SU-DHL-6 (cell line): ENCODE data around the gene ADD1.
"Not testable (repeated sequence)": the region's sequence is repeated elsewhere in the genome, so short reads cannot be mapped to it uniquely, and the experiment has no call there.

Source experiments
- H2AFZ ChIP-seq: fragments of 200-600 bp; sonication (generic); 2 replicates; pipeline ENCODE4 v1.6.1; 2014; ENCODE audit warnings: low read depth, mild to moderate bottlenecking, moderate library complexity, mixed read lengths, antibody characterized with exemption, low read length; ENCODE audit not compliant: severe bottlenecking
- H3F3A ChIP-seq: fragments of 200-600 bp; shearing (Covaris generic); 2 replicates; pipeline ENCODE4 v1.6.0; 2016; ENCODE audit warnings: antibody characterized with exemption, mild to moderate bottlenecking; ENCODE audit not compliant: insufficient read depth
- H3K27ac ChIP-seq: fragments of 200-600 bp; sonication (generic); 2 replicates; pipeline ENCODE4 v1.5.1; 2016; ENCODE audit warnings: low read depth, mild to moderate bottlenecking, low read length, moderate library complexity, mixed read lengths
- H3K27me3 ChIP-seq: fragments of 200-600 bp; sonication (generic), shearing (Covaris generic); 2 replicates; pipeline ENCODE4 v1.6.0; 2014; ENCODE audit warnings: mild to moderate bottlenecking, low read length
- H3K36me3 ChIP-seq: fragments of 200-600 bp; sonication (generic); 2 replicates; pipeline ENCODE4 v1.6.1; 2014; ENCODE audit warnings: mild to moderate bottlenecking, low read length, mixed read lengths
- H3K4me2 ChIP-seq: fragments of 300-600, 200-600 bp; shearing (Covaris generic), sonication (generic); 2 replicates; pipeline ENCODE4 v1.6.0; 2014; ENCODE audit warnings: low read length, low read depth, mild to moderate bottlenecking; ENCODE audit not compliant: poor library complexity, severe bottlenecking
- H3K4me3 ChIP-seq: fragments of 200-600 bp; sonication (generic); 2 replicates; pipeline ENCODE4 v1.5.1; 2014; ENCODE audit warnings: antibody characterized with exemption, low read length, mild to moderate bottlenecking, mixed read lengths; ENCODE audit not compliant: insufficient read depth, poor library complexity, severe bottlenecking
- H3K79me2 ChIP-seq: fragments of 200-600 bp; sonication (generic); 2 replicates; pipeline ENCODE4 v1.6.1; 2014; ENCODE audit warnings: mild to moderate bottlenecking, low read length, moderate library complexity; ENCODE audit not compliant: insufficient read depth
- H3K9ac ChIP-seq: fragments of 200-600 bp; sonication (generic); 2 replicates; pipeline ENCODE4 v1.7.0; 2014; ENCODE audit warnings: mild to moderate bottlenecking, low read length
- H3K9me2 ChIP-seq: fragments of 200-600 bp; sonication (generic); replicated peaks from 2 replicates; pipeline ENCODE4 v1.6.1; 2014; ENCODE audit warnings: low read length; ENCODE audit not compliant: insufficient read depth
- H3K9me3 ChIP-seq: fragments of 200-600 bp; sonication (generic); 2 replicates; pipeline ENCODE4 v1.6.1; 2014; ENCODE audit warnings: low read length, mixed read lengths; ENCODE audit not compliant: insufficient read depth
- H4K20me1 ChIP-seq: fragments of 200-600 bp; sonication (generic); 2 replicates; pipeline ENCODE4 v1.6.1; 2014; ENCODE audit warnings: low read depth, mild to moderate bottlenecking, antibody characterized with exemption, low read length, moderate library complexity, mixed read lengths
- EZH2phosphoT487 ChIP-seq: fragments of 200-600 bp; sonication (generic), shearing (Covaris generic); conservative IDR thresholded peaks from 2 replicates; pipeline ENCODE4 v1.6.1; 2018; ENCODE audit warnings: mild to moderate bottlenecking, antibody characterized with exemption, low read length, moderate library complexity, mixed read lengths
- TF ChIP-seq, protein P1 (sequence below): fragments of 200-600 bp; sonication (generic); IDR thresholded peaks from one replicate; pipeline ENCODE4 v1.5.1; 2017; ENCODE audit warnings: antibody characterized with exemption, mild to moderate bottlenecking, low read length, moderate library complexity; ENCODE audit not compliant: insufficient read depth, poor library complexity, severe bottlenecking

ADD1 gene

DNA sequence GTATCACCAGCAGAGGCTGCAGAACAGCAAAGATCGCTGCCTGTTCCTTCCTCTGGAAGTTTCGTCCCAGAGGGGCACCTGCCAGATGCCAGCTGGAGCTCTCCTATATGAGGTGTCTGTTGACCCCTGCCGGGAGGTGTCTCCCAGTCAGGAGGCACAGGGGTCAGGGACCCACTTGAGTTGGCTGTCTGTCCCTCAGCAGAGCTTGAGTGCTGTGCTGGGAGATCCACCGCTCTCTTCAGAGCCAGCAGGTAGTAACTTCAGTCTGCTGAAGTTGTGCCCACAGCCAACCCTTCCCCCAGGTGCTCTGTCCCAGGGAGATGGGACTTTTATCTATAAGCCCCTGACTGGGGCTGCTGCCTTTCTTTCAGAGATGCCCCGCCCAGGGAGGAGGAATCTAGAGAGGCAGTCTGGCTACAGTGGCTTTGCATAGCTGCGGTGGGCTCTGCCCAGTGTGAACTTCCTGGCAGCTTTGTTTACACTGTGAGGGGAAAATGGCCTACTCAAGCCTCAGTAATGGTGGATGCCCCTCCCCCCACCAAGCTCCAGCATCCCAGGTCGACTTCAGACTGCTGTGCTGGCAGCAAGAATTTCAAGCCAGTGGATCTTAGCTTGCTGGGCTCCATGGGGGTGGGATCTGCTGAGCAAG, 78.9 kb downstream of the ADD1 start:
- H3K4me2 ChIP-seq, H3K27ac ChIP-seq, H3K9ac ChIP-seq, H3K27me3 ChIP-seq, H3K4me3 ChIP-seq, H4K20me1 ChIP-seq, H3K79me2 ChIP-seq, H3F3A ChIP-seq, H3K36me3 ChIP-seq, H3K9me2 ChIP-seq, H3K9me3 ChIP-seq, H2AFZ ChIP-seq: not testable (repeated sequence)

DNA sequence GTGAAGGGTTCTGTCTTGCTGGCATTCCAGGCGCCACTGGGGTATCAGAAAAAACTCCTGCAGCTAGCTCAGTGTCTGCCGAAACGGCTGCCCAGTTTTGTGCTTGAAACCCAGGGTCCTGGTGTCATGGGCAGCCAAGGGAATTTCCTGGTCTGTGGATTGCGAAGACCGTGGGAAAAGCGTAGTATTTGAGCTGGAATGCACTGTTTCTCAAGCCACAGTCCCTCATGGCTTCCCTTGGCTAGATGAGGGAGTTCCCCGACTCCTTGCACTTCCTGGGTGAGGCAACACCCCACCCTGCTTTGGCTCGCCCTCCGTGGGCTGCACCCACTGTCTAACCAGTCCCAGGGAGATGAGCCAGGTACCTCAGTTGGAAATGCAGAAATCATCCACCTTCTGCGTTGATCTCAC, 79.5 kb downstream of the ADD1 start:
- Histone ChIP-seq H3K27ac (no peak overlapping the region), H3K9ac (no peak overlapping the region), H3K79me2 (no peaks in the 10 kb centered on the region), H3K9me3 (no peaks in the 10 kb centered on the region), H3K36me3 (no peaks in the 10 kb centered on the region), H3K4me2 (no peak overlapping the region), H3K4me3 (no peak overlapping the region), H3F3A (no peaks in the 10 kb centered on the region), H2AFZ (no peak overlapping the region), H4K20me1 (no peaks in the 10 kb centered on the region), H3K27me3 (no peaks in the 10 kb centered on the region), H3K9me2 (no peaks in the 10 kb centered on the region)
- TF ChIP-seq EZH2phosphoT487 = no peak
- TF ChIP-seq, protein P1, sequence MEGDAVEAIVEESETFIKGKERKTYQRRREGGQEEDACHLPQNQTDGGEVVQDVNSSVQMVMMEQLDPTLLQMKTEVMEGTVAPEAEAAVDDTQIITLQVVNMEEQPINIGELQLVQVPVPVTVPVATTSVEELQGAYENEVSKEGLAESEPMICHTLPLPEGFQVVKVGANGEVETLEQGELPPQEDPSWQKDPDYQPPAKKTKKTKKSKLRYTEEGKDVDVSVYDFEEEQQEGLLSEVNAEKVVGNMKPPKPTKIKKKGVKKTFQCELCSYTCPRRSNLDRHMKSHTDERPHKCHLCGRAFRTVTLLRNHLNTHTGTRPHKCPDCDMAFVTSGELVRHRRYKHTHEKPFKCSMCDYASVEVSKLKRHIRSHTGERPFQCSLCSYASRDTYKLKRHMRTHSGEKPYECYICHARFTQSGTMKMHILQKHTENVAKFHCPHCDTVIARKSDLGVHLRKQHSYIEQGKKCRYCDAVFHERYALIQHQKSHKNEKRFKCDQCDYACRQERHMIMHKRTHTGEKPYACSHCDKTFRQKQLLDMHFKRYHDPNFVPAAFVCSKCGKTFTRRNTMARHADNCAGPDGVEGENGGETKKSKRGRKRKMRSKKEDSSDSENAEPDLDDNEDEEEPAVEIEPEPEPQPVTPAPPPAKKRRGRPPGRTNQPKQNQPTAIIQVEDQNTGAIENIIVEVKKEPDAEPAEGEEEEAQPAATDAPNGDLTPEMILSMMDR = no peak

GRCh38 chr4:2923668-2924173, 80.1 kb downstream of the ADD1 start:
- no peaks in the 10 kb centered on the region for H3K27me3 ChIP-seq
- H2AFZ ChIP-seq = no peak overlapping the region
- no peaks in the 10 kb centered on the region for H3F3A ChIP-seq
- H3K4me3 ChIP-seq = no peak overlapping the region
- H3K9me2 ChIP-seq = no peaks in the 10 kb centered on the region
- no peaks in the 10 kb centered on the region for H3K79me2 ChIP-seq
- no peaks in the 10 kb centered on the region for H4K20me1 ChIP-seq
- no peak overlapping the region for H3K27ac ChIP-seq
- no peak overlapping the region for H3K9ac ChIP-seq
- no peaks in the 10 kb centered on the region for H3K9me3 ChIP-seq
- H3K4me2 ChIP-seq = no peak overlapping the region
- H3K36me3 ChIP-seq = no peaks in the 10 kb centered on the region
- TF ChIP-seq, protein P1 = no peak
- TF ChIP-seq EZH2phosphoT487 = no peak

DNA sequence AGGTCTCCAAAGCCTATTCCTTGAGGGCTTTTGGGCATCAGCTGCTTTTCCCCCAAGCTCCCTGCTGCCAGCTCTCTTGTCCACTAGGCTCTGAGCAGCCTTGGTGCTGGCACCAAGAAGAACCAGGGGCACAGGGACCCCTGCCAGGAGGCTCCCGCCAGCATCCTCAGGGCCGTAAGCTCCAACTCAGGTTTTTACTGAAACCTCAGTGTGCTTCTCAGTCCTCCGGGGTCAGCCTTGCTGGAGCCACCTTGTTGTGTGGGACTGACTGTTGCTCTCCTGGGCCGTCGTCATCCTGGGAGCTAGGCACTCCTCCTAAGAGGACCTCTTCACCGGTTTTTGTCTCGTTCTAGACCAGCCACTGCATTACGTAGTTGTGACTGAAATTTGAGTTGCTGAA, 80.6 kb downstream of the ADD1 start:
- H3K9ac ChIP-seq = no peak overlapping the region
- TF ChIP-seq, protein P1 = no peak
- no peak for TF ChIP-seq EZH2phosphoT487
- H3K4me3 ChIP-seq = no peak overlapping the region
- no peaks in the 10 kb centered on the region for H3K27me3 ChIP-seq
- H3K36me3 ChIP-seq = no peaks in the 10 kb centered on the region
- H4K20me1 ChIP-seq = no peaks in the 10 kb centered on the region
- H3K9me3 ChIP-seq = no peaks in the 10 kb centered on the region
- H3K4me2 ChIP-seq = no peak overlapping the region
- H2AFZ ChIP-seq = no peak overlapping the region
- no peaks in the 10 kb centered on the region for H3K9me2 ChIP-seq
- H3K79me2 ChIP-seq = no peaks in the 10 kb centered on the region
- no peak overlapping the region for H3K27ac ChIP-seq
- no peaks in the 10 kb centered on the region for H3F3A ChIP-seq
